ENCODE measurements around the gene F8. TPM values are rescaled to one million over a fixed set of nuclear protein-coding genes. Genes with fewer than 3 reads are reported as not detected.

F8 gene
- total and polyA plus RNA-seq, 10 of the 15 experiments (the other 5 are each of a cell fraction or from before 2014, with no cell fraction given), result 3.0 to 8.1 (median 5.1) TPM

- TF ChIP-seq ZNF687 (IDR thresholded peaks at IDR 0.05) (no peak), MLLT1 (IDR thresholded peaks at IDR 0.05) (no peak), IKZF2 (IDR thresholded peaks at IDR 0.05) (no peak), POU2F2 (IDR thresholded peaks at IDR 0.05; ENCODE audit: borderline replicate concordance, low read depth, low read length) (no peak), CUX1 (IDR thresholded peaks at IDR 0.05; ENCODE audit: insufficient replicate concordance, low read depth, low read length) (no peak), ZNF384 (IDR thresholded peaks at IDR 0.05; ENCODE audit: borderline replicate concordance, low read depth, low read length) (no peak), FOXM1 (IDR thresholded peaks at IDR 0.05; ENCODE audit: low read depth, low read length) (no peak), PML (IDR thresholded peaks at IDR 0.05; ENCODE audit: low read length) (no peak), CHD4 (IDR thresholded peaks at IDR 0.05) (no peak), TCF3 (IDR thresholded peaks at IDR 0.05; ENCODE audit: borderline replicate concordance, insufficient read depth, low read depth, low read length) (no peak), CBX5 (IDR thresholded peaks at IDR 0.05; ENCODE audit: low read depth) (no peak), POLR2A (IDR thresholded peaks at IDR 0.05; ENCODE audit: low read depth, low read length) (no peak), PBX3 (IDR thresholded peaks at IDR 0.05; ENCODE audit: insufficient replicate concordance, low read depth, low read length) (no peak), ZNF24 (IDR thresholded peaks at IDR 0.05) (no peak), ZNF217 (IDR thresholded peaks at IDR 0.05) (no peak)
Measured at GRCh38 chrX:154805696-154806091, 216.8 kb downstream of the F8 start (continued).
